Right ventricle myocardium inferior (tissue), 1 donor: Measurements from ENCODE around the gene NAA60. TPM values are rescaled to one million over a fixed set of nuclear protein-coding genes. Genes with fewer than 3 reads are reported as not detected.

Experiments used
- ATAC-seq: fragments of 200-7000 bp; cut with Tn5 transposase; one replicate; pipeline ENCODE4 v1.9.1; 2020; ENCODE audit warnings: mild to moderate bottlenecking, moderate library complexity
- DNase-seq: peaks from one replicate; pipeline ENCODE4 v3.0.0; 2021; ENCODE audit errors: missing footprints
- intact Hi-C: fragments of 100-400 bp; cut with DNase I; formaldehyde crosslinking; loops from one replicate; pipeline ENCODE4 v1.11.0; 2022
- total RNA-seq: library from RNA; stranded (reverse); fragmentation: NEBNext Ultra II Directional; extraction: Animal tissue kit (Norgen Biotek cat#: 25700); gene quantifications from one replicate; pipeline ENCODE4 v1.2.1, GENCODE V29; 2021
- donor health status: DM: no; HTN: yes; CAD: no; lungs with severe emphysema.

The NAA60 gene
- total RNA-seq, 1 donor from 2014 or later, result 42.7 TPM

DNA sequence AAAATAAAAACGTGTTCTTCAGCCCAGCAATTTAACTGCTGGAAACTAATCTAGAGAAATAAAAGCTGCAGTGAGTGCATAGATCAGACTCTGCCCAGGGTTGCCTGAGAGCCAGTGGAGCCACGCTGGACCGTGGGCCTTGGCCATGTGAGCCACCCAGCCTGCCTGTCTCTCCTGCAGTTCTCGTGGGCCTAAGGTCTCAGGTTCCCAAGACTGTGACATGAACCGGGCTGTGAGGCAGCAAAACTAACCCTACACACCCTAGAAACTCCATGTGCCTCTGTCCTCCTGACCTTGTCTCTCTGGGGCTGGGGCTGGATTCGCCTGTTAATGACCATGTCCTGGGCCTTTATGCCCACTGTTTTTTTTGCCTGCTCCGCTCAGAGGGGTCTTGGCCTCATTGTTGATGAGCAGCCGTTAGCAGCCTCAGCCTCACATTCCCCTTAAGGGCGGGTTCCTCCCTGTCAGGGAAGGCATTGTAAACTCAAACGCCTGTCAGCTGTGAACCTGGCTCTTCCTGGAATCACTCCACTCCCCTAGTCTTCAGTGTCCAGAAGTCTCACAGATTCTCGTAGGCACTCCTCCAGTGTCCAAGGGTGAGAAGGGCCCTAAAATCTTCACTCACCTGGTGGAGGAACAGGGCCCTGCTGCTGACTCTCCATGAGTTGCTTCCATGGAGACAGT lies 34.9 kb downstream of the NAA60 start:
- intact Hi-C loops, result no loop called here
- DNase-seq (no peak), ATAC-seq (no peak)

- ATAC-seq, result no peak
- intact Hi-C loops, result no loop called here
Observed at GRCh38 chr16:3479654-3480216, 36.3 kb downstream of the NAA60 start.

GRCh38 chr16:3480901-3481695 lies 37.6 kb downstream of the NAA60 start:
- intact Hi-C loops, result no loop called here
- DNase-seq (no peak), ATAC-seq (peak; percentile 53)

More at GRCh38 chr16:3479654-3480216, 36.3 kb downstream of the NAA60 start:
- DNase-seq, result no peak

- no peak for DNase-seq
- intact Hi-C loops, result no loop called here
- no peak for ATAC-seq
Observed at GRCh38 chr16:3481696-3482658, 38.5 kb downstream of the NAA60 start.

GRCh38 chr16:3482659-3483241 lies 39.3 kb downstream of the NAA60 start:
- DNase-seq (no peak), ATAC-seq (no peak)
- intact Hi-C loops, result no loop called here

GRCh38 chr16:3484318-3485096 lies 41.0 kb downstream of the NAA60 start:
- no peak for ATAC-seq
- no peak for DNase-seq
- intact Hi-C loops, result no loop called here

GRCh38 chr16:3485097-3485745 lies 41.7 kb downstream of the NAA60 start:
- DNase-seq (no peak), ATAC-seq (no peak)
- intact Hi-C loops, result no loop called here

DNA sequence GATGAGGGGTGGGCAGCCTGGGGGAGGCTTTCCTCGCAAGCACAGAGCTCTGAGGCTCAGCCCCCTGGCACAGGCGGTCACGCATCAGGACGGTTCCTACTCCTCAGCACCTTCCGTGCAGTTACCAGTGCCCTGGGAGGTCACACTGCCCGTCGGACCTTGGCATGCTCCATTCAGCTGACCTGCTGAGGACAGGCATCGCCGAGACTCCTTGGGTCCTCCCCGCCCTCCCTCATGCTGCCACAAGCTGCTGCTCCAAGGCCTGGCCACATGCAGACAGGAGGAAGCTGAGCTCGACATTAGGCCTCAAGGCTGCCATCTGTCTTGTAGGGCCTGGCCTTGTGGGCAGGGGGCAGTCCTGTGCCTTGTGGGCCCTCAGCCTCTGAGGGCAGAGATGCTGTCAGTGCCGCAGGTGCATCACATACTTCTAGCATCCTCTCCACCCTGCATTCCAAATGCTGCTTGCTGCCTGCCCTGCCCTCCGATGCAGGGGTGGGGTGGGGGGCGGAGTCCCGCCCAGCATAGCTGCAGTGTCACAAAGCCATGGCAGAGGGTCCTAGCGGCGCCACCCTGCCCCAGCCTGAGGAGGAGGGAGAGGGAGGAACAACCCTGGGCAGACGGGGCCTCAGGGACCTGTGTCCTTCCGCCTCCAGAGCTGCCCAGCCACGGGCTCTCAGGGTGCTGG lies 42.5 kb downstream of the NAA60 start:
- intact Hi-C loops, result no loop called here
- no peak for DNase-seq
- no peak for ATAC-seq

DNA sequence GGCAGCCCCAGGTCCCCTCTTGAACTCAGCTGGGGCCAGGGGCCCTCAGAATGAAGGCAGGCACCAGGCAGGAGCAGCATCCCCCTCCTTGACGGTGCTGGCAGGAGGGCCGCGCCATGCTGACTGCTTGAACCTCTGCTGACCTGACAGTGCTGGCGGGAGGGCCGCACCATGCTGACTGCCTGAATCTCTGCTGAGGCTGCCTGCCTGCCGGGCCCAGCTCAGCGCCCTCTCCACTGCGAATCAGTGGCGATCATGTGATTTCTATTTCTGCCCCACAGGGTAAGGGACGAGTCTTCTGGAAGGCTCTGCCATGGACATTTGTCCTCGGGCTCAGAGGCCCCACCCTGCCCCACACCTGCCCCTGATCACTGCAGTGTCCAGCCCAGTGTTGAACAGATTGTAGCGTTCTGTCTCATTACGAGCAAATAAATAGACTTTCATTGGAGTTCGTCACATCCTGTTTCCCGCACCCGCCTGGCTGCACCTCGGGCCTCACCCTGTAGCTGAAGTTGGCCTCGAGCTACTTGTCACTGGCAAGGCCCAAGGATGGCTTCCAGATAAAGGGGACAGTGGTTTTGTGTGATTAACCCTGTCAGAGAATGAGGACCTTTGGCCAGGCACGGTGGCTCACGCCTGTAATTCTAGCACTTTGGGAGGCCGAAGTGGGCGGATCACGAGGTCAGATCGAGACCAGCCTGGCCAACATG lies 43.2 kb downstream of the NAA60 start:
- no peak for DNase-seq
- ATAC-seq, result peak; percentile 15

GRCh38 chr16:3487521-3488410 lies 44.3 kb downstream of the NAA60 start:
- ATAC-seq (no peak), DNase-seq (no peak)
- intact Hi-C loops, result no loop called here

More for the DNA sequence above, 43.2 kb downstream of the NAA60 start:
- intact Hi-C loops, result no loop called here

DNA sequence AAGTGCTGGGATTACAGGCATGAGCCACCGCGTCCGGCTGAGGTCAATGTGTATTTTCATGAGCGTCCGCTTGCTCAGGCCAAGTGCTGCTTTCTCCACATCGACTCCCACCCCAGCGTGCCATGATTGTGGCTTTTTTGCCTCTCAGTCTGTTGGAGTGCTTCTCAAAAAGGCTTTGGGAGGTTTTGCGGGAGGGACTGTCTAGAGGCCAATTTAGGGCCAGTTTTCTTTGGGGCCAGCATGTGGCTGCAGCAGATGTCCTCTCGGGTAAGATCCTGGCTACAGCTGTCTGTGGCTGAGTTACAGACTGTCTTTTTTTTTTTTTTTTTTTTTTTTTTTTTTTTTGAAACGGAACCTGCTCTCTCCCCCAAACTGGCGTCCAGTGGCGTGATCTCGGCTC lies 45.3 kb downstream of the NAA60 start:
- ATAC-seq (no peak), DNase-seq (no peak)
- intact Hi-C loops, result no loop called here

DNA sequence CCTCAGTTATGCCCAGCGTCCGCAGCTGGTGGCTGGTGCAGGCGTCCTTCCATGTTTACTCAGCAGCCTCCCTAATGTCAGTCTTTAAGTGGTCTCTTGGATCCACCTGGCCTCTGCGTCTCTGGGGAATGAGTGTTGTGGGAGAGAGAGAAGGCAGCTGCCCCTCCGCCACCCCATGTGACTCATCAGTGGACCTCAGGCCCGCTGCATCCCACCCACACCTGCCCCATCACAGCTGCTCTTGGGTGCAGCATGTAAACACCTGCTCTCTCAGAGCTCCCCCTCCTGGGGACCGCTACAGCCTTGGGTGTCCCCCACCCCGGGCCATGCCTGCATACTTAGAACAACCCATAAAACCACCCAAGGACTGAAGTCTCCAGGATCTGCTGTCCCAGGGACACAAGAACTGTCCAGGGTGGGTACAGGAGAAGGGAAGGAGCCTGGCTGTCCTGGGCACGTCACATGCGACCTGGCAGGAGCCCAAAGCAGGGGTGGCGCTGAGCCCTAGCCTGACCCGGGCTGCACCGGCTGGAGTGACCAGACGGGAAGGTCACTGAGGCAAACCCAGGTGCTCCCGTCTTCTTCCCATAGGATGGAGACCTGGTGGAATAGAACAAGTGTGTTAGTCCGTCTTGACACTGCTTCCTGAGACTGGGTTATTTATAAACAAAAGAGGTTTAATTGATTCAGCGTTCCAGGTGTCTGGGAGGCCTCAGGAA lies 47.6 kb downstream of the NAA60 start:
- DNase-seq, result no peak
- intact Hi-C loops, result no loop called here
- ATAC-seq, result peak; percentile 1

- DNase-seq (no peak), ATAC-seq (no peak)
- intact Hi-C loops, result no loop called here
Observed at GRCh38 chr16:3492356-3492755, 48.9 kb downstream of the NAA60 start.

- no peak for ATAC-seq
- intact Hi-C loops, result no loop called here
- DNase-seq, result no peak
Observed at GRCh38 chr16:3494386-3494973, 51.0 kb downstream of the NAA60 start.
